DMS79 (cell line): ENCODE results near the gene CXCL1.
"Not testable (repeated sequence)": the region's sequence is repeated elsewhere in the genome, so short reads cannot be mapped to it uniquely, and the experiment has no call there.

ENCODE experiments used
- DNase-seq: peaks from one replicate; lab custom pipeline; 2025; lab: John Stamatoyannopoulos, UW

The CXCL1 gene

DNA sequence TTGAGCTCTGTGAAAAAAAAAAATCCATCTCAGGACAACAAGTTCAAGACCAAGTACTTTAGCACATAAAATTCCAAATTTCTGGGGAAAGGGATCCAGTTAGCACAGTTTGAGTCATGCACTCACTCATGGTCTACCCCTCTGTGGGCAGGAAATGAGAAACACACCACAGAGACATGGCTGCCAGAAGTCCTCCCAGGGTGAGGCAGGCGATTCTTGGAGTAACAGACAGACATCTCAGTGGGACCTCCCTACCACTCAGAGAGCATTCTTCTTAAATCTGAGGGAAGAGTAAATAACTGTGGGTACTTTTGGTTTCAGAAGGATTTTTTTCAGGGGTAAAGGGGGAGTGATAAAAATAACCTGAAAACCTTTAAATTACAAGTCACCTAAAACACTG lies 14.1 kb downstream of the CXCL1 start:
- no peak for DNase-seq

DNA sequence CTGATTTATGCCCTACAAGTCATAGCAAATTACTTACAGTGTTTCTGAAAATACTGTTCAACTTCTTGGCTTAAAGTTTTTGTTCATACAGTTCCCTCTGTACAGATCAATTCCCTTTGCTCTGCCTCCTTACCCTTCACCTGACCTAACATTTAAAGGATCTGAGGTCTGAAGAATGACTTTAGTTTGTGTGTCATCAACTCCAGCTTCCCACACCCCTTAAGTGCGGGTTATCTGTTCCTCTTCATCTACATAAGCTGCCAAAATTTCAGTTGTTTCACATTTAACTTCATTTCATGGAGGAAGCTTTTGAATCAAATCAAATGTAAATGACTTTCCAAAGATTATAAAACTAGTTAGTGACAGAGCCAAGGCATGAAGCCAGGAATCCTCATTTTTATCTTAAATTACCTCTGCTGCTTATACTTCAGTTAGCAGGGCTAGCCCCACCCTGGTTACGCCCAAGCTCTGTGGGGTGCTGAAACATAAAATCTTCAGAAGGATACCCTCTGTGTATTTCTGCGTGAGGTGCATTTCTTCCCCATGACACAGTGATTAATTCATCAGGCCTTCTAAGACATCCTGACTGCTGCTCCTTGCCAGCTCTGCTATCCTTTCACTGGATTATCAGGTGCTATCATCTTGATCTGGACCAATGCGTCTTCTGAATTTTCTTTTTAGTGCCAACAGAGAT lies 16.5 kb downstream of the CXCL1 start:
- no peak for DNase-seq

DNA sequence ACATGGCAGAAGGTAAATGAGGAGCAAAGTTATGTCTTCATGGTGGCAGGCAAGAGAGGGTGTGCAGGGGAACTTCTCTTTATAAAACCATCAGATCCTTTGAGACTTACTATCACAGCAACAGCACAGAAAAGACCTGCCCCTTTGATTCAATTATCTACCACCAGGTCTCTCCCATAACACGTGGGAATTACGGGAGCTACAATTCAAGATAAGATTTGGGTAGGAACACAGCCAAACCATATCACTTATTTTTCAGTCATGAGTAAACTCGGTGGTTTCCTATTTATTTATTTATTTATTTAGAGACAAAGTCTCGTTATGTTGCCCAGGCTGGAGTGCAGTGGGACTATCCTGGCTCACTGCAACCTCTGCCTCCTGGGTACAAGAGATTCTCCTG lies 22.1 kb downstream of the CXCL1 start:
- DNase-seq, result no peak

DNA sequence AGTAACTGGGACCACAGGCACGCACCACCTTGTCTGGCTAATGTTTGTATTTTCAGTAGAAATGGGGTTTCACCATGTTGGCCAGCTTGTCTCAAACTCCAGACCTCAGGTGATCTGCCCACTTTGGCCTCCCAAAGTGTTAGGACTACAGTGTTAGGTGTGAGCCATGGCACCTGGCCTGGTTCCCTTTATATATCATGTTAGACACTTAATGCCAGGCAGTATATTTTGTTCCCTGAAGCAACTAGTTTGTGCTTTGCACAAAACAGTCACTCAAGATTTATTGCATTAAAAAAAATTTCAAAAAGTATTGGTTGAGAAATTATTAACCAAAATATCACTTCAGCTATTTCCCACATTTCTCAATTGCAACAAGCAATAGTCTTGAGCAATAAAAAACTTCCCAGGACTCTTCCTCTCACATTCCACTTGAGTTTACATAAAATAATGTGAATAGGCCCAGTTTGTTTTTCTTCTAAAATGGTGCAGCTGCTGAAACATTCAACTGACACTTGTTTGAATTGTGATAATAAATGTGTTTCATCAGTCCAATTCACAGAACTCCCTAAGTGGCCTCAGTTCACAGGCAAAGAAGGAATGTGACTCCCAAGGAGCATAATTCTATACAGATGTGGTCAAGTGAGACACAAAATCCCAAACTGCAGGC lies 22.7 kb downstream of the CXCL1 start:
- no peak for DNase-seq

DNA sequence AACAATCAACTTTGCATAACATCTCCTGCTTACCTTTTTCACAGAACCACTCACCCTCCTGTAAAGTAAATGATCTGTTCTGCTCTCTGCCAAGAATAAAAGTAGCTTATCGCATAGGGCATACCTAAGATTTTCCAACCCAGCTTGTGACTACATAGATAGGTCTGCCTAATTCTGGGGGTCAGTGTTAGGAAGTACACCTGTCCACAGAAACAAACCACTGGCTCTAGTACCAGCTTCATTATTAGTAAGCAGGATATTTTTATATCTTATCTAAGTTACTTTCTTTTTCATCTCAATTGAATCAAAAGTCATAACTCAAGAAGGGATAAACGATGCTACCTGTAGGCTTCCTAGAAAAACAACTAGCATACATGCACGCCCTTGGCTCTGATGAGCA lies 23.8 kb downstream of the CXCL1 start:
- no peak for DNase-seq

DNA sequence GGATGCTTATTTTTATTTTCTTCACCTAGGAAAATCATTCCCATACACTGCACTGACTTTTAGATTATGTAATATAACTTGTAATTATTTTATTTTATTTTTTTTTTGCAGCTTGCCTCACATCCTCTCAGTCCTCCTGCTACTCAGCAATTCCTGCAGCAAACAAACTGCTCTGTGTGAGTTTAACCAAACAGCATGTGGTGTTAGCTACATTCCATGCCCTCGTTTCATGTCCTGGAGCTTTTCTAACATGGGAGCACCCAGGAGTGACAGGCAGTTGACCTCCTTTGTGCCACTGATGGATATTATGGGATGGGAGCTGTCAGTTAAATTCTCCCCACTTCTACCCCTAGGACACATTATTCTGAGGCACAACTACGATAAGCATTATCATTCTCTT lies 24.8 kb downstream of the CXCL1 start:
- no peak for DNase-seq

DNA sequence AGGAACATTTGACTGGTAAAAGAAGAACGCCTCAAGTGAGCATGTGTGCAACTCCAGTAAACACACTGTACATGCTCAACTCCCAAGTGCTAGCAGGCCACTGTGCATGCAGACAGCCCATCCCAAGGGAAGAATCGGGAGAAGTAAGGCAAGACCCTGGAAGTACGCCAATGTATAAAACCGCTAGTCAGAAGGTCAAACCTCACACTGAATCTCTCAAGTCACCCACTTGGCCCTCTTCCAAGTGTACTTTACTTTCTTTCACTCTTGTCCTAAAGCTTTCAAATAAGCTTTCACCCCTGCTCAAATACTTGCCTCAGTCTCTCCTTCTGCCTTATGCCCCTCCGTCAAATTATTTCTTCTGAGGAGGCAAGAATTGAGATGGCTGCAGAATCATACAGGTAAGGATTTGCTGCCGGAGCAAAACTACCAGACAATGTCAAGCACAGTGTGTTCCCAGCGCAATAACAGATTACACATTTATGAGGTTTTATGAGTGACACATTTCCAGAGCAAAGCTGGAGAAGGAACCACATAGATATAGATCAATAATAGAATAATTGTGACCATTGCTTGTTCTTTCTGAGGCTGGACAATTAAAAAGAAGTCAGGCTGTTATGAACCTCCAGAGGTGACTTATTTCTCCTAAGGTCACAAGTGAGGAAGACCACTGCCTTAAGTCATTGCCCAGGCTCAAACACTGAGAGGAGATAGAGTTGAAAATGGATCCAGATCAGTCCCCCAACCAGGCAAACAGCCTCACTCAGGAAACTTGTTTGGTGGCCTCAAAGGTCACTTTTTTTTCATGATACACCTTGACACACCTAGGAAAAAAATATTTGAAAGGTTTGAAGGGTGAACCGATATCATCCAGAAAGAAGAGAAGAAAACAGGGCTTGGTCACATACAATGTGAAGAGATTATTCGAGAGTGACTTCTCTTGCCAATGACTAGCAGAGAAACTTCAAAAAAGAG lies 26.3 kb downstream of the CXCL1 start:
- DNase-seq, result no peak

DNA sequence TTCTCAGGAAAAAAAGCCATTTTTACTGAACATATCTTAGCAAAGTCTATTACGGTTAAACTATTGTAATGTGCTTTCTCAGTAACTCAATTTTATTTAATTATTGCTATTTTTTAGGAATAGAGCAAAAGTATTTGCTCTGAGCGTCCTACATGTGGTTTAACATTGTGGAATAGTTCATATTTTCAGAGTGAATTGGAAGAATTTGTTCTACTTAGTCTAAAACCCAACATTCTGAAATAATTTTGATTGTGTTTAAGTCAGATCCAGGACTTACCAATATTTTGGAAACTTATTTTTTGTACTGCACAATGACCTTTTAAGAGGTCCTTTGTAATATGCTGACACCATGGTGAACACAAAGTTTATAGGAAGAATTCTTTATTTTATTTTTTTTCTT lies 27.2 kb downstream of the CXCL1 start:
- DNase-seq, result no peak

DNA sequence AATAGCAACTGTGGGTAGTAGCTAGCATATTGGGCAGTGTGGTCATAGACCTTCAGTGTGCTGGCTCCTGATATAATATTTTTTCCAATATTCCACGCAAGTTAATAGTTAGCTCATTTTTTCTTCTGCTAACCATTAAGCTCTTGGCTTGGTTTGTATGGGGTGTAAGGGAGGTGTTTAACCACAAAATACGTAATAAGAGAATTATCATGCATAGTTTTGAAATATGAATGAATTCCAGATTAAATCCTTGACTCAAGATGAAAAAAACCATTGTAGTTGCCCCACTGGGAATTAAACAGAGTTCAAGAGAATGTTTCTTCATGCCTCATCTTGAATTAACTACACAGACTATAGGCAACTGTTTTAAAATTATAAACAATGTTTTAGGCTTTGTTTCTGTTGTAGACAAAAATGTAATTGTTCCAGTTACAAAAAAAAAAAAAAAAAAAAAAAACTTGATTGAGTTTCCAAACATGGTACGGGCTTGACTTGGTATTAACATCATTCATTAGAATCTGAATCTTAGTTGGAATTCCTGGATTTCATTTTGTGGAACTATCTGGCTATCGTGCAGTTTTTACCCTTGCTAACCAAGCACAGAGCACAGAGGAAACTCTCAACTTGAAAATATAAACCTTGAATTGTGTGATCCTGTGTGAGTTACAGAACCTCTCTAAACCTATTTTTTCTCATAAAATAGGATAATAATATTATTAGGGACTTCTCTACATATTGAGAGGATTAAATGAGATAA lies 28.4 kb downstream of the CXCL1 start:
- DNase-seq, result no peak

DNA sequence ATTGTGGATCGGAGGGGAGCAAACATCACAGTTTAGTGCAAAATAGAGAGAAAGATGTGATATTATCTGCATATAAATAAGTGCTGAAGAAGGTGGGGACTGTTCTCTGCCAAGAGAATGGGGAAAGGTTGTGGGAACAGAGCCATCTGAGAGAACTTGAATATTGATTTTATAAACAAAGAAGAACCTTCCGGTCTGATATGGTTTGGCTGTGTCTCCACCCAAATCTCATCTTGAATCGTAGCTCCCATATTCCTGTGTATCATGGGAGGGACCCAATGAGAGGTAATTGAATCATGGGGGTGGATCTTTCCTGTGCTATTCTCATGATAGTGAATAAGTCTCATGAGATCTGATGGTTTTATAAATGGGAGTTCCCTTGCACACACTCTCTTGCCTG lies 30.1 kb downstream of the CXCL1 start:
- DNase-seq, result not testable (repeated sequence)

DNA sequence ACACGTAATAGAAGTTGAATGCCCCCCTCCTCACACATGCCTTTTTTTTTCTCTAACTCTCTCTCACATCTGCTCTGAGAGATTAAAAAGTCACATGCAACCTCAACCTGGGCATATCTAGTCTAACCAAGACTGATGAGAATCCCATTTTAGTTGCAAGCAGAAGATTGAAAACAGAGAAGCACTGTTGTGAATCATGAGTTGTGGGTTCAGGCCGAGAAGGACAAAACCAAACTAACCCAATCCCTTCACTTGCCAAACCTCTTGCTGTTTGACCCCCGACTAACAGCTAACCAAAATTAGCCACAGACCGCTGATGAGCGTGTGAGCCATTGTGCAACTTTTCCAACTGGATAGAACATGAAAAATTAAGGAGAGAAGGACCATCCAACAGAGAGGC lies 31.8 kb downstream of the CXCL1 start:
- DNase-seq, result no peak

DNA sequence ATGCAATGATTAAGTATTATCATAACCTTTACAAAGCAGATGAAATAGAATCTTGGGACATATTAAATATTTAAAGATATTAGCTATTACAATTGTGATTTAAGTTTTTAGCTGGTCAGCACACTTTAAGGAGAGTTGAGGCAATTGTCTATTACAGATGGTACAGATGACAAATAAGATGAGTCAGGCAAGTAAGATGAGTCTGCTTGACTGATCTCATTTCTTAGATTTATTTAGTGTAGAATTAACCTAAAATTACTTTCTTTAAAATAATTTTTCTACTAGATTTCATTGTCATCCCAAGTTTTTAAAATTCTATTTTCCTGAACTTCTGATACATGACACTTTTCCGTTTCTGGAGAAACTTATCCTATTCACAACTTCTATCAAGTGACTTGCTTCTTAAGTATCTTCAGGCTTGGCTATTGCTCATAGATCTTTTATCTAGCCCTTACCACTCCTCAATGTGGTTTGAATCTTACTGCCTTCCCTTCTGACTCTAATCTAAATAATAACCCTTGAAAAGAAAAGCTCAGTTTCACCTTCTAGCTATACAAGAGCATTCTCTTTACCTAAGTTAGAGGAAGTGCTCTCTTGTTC lies 32.9 kb downstream of the CXCL1 start:
- no peak for DNase-seq

DNA sequence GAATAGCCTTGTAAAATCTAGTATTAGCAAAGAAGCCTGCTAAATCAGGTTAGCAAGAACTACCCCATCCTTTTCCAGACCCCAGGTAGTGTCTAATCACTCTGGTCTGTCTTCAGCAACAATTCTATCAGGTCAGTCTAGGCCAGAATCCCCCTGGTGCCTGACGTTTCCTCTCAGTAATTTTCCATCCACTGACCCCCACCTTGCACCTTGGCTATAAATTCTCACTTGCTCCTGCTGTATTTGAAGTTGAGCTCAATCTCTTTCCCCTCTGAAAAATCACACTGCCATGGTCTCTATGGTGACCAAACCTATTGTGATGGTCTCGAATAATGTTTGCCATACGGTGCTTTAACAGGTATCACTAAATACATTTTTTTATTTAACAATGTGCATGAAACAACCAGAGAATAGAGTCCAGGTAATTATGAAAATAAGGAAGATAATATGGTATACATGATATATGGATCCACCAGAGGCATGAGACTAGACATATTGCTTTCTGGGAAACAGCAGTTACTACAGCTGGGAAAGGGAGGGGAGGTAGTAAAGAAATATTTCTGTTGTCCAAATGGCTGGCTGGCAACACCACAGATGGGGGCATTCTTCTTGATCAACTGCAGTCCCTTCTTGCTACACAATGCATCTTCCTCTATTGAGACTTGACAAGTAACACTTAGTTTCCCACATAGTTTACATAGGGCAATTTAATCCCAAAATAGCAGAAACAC lies 33.8 kb downstream of the CXCL1 start:
- DNase-seq, result no peak

DNA sequence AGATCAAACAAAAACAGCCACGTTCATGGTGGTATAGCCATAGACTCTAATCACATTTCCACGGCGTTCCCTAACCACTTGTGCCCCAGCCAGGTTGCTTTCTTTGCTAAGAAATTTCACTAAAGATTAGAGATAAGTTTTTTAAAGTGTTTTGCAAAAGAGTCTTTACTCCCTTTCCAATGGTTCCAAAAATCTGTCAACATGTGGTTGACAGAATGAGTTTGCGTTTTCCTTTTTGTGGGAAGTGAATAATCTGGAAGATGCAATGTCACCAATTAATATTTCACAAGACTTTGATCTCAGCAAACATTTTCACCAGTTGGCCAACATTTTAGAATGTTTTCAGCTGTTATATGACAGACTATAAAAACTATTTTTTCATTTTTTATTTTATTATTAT lies 35.3 kb downstream of the CXCL1 start:
- DNase-seq, result no peak

DNA sequence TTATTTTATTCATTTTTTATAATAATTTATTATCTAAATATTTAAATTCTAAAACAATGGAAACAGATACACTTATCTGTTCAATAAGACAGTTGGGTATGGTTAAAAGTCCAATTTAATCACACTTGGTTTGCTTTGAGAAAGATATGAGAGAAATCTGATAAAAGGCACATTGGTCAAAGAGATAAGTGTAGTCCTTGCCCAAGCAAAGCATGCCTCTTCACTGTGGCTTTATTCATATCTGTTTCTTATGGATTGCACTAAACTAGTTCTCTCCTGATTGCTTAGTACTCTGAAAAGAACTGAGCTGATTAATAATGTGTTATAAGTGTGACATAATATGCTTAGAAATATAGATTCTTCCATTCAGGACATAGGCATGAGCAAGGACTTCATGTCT lies 39.8 kb downstream of the CXCL1 start:
- no peak for DNase-seq

DNA sequence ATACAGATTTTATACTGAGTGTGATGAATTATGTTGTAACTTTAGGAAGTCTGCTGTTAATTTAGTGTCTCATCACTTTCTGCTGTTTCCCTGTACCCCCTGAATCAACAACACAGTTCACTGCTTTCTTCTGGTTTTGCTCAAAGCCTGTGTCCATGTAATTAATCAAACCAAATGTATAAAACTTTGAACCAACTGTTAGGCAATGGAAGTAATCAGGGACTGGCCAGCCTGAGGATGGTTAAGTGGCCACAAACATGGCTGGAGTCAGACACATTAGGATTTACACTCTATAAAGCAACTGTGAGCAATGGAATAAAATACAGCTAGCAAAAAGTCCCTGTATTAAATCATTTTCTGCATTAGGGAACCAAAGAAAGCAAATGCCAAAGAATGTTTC lies 42.6 kb downstream of the CXCL1 start:
- no peak for DNase-seq

DNA sequence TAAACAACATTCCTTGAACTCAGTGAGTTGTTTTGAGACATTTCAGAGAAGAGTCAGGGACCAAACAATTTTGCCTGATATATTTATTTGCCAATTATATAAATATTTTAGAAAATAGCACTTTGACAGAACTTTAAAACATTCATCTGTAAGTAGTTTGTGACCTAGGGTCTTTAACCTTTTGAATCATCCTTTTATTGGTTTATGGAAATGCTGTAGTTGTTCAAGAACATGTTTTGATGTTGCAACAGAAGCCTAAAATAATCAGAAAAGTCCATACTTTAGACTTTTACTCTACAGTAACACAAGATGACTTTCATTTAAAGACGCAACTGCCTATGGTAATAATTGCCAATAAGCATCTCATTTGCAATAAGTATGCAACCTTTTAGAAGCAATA lies 43.0 kb downstream of the CXCL1 start:
- DNase-seq, result no peak

DNA sequence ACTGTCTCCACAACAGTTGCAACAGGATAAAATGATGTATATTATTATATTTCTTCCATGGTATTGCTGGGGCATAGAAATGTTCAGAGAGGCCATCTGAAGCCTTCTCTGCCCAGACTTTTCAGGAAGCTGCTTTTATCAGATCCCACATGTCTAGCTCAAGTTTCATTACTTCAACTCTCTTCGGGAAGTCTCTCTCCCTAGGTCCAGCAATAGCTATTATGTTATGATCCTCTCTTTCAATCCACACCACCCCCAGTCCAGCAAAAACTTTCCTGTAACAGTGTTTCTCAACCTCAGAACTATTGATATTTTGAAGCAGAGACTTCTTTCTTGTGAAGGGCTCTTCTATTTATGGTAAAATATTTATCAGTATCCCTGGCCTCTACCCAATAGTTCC lies 44.9 kb downstream of the CXCL1 start:
- DNase-seq, result no peak

DNA sequence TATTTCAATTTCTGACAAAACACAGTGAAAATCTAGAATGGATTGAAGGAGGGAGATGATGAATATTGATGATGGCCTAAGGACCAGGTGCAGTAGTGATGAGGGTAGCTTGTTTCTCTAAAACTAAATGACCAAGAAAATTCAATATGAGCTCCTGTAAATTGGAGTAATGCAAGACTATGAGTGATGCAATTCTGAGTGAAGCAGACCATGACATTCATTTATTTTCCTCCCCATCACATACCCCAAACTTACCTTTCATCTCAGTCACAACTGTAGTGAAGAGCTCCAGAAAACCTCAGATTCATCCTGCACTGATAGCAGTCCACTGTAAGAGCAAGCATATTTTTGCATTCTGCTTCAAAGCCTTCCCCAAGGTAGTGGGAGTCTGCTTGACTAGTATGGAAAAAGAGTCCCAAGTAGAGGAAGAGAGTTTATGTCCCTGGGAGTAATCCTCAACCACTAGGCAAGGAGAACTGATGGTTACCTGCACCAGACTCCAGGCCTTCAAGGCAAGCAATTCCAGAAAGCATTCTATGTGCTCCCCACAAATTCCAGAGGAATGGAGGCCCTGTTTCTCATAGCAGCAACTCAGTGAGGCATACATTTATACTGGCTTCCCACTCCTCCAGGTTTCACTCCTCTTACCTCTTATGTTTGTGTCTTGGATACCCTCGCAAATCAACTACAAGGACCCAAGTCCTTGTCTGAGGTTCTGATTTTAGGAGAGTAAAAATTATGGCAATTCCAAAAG lies 47.2 kb downstream of the CXCL1 start:
- no peak for DNase-seq

DNA sequence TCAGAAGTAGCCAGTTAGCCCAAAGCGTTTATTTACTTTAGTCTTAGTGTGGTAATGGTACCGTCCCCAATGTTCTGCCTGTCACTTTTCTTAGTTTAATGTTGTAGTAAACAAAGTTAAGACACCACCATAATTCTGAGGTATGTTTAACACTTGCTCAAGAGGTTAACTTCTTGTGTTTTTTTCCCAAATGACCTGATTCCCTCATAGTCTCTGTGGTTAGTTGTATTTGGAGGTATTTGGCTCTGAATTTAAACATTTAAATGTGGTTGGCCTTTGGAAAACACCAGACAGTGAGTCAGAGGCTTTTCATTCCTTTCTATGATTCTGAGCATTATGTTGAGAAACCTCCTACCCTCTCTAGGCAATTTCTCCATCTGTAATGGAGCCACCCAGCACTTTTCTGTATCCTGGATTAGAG lies 47.9 kb downstream of the CXCL1 start:
- DNase-seq, result no peak
